Prostate gland (tissue), 2 donors: ENCODE data around the gene TCTA. TPM values are rescaled to one million over a fixed set of nuclear protein-coding genes. Genes with fewer than 3 reads are reported as not detected.
A peak's percentile ranks its signal among the peaks of the same experiment; 100 is the strongest.

ENCODE experiments used
- DNase-seq: peaks from one replicate; pipeline ENCODE4 v3.0.0-alpha.2; 2019; ENCODE audit warnings: low spot score
- H3K27ac ChIP-seq, 2 donors: fragments of 200-600 bp; sonication (generic); 2 replicates each; pipeline ENCODE4 v1.5.1; 2017 to 2019
- H3K27me3 ChIP-seq: fragments of 200-600 bp; sonication (generic); replicated peaks from 2 replicates; pipeline ENCODE4 v1.5.1; 2019; ENCODE audit not compliant: insufficient read depth
- H3K36me3 ChIP-seq, 2 donors: fragments of 200-600 bp; sonication (generic); 1 replicate in 1 of 2; 2 replicates in 1 of 2; pipeline versions ENCODE4 v1.5.1 to v1.8.1; 2017 to 2019
- H3K4me1 ChIP-seq: fragments of 200-600 bp; sonication (generic); replicated peaks from 2 replicates; pipeline ENCODE4 v1.5.1; 2019
- H3K4me3 ChIP-seq, 2 donors: fragments of 200-600 bp; sonication (generic); 2 replicates each; pipeline ENCODE4 v1.5.1; 2017 to 2019
- H3K9me3 ChIP-seq: fragments of 200-600 bp; sonication (generic); 2 replicates; pipeline ENCODE4 v1.5.1; 2017
- POLR2A ChIP-seq: fragments of 450-650 bp; IDR thresholded peaks from one replicate; pipeline ENCODE4 v1.6.1; 2016; ENCODE audit warnings: antibody characterized with exemption, mild to moderate bottlenecking
- POLR2AphosphoS5 ChIP-seq: sonication (generic); formaldehyde crosslinking; IDR thresholded peaks from one replicate; pipeline ENCODE4 v1.6.1; 2017; ENCODE audit warnings: antibody characterized with exemption
- WGBS: methylation state at CpG from one replicate; pipeline ENCODE4 v1.1.5; 2018; 5-methylcytosine and 5-hydroxymethylcytosine counted together
- intact Hi-C: fragments of 100-400 bp; cut with DNase I; formaldehyde crosslinking; loops from one replicate; pipeline ENCODE4 v1.14.2; 2022
- total RNA-seq, 2 donors: library from RNA; depleted of rRNA; stranded (reverse); fragments of >200 nt; gene quantifications; one replicate each; pipeline ENCODE4 v1.1.0, GENCODE V29; 2016
- TF ChIP-seq, protein P1 (sequence below), 4 experiments: fragments of 200-600 bp in 2 of 4; fragments of 450-650 bp in 2 of 4; sonication (generic) in 2 of 4; IDR thresholded peaks; 1 replicate in 3 of 4; 2 replicates in 1 of 4; pipeline ENCODE4 v1.5.1; 2016 to 2019; ENCODE audit warnings: antibody characterized with exemption in 4 of 4, mild to moderate bottlenecking in 2 of 4, moderate library complexity in 2 of 4

TCTA gene
- total RNA-seq, 2 donors from 2014 or later: 39.6 to 70.0 TPM

GRCh38 chr3:49434731-49435130 is 22.5 kb downstream of the TCTA start:
- Histone ChIP-seq H3K27ac (no peak overlapping the region), H3K27me3 (no peaks in the 10 kb centered on the region), H3K4me3 (no peak overlapping the region), H3K9me3 (no peaks in the 10 kb centered on the region), H3K36me3 (no peaks in the 10 kb centered on the region), H3K4me1 (no peaks in the 10 kb centered on the region)
- no peak for DNase-seq
- no peak for TF ChIP-seq POLR2AphosphoS5
- TF ChIP-seq, protein P1, sequence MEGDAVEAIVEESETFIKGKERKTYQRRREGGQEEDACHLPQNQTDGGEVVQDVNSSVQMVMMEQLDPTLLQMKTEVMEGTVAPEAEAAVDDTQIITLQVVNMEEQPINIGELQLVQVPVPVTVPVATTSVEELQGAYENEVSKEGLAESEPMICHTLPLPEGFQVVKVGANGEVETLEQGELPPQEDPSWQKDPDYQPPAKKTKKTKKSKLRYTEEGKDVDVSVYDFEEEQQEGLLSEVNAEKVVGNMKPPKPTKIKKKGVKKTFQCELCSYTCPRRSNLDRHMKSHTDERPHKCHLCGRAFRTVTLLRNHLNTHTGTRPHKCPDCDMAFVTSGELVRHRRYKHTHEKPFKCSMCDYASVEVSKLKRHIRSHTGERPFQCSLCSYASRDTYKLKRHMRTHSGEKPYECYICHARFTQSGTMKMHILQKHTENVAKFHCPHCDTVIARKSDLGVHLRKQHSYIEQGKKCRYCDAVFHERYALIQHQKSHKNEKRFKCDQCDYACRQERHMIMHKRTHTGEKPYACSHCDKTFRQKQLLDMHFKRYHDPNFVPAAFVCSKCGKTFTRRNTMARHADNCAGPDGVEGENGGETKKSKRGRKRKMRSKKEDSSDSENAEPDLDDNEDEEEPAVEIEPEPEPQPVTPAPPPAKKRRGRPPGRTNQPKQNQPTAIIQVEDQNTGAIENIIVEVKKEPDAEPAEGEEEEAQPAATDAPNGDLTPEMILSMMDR (IDR thresholded peaks at IDR 0.05): no peak
- TF ChIP-seq POLR2A: no peak
- intact Hi-C loops: no loop called here
- WGBS: 87% methylated on average over 5 of the region's 5 CpGs

DNA sequence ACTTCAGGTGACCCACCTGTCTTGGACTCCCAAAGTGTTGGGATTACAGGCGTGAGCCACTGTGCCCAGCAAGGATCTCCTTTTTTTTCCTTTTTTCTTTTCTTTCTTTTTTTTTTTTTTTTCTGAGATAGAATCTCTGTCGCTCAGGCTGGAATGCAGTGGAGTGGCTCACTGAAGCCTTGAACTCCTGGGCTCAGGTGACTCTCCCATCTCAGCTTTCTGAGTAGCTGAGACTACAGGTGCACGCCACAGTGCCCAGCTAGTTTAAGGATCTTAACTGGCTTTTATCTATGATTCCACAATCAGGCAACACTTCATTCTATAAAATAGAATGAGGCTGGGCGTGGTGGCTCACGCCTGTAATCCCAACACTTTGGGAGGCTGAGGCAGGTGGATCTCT is 33.2 kb downstream of the TCTA start:
- no peak for DNase-seq
- intact Hi-C loops: loop anchor here (5.0 to 10.0 kb wide), 2 partner anchors 151 to 273 kb away; partner anchors contain the start of gene KLHDC8B
- no peak overlapping the region for H3K27ac ChIP-seq
- WGBS: 80% methylated on average over 5 of the region's 5 CpGs
- H3K4me1 ChIP-seq: no peaks in the 10 kb centered on the region
- H3K27me3 ChIP-seq: no peaks in the 10 kb centered on the region
- H3K9me3 ChIP-seq: no peaks in the 10 kb centered on the region
- TF ChIP-seq, protein P1 (IDR thresholded peaks at IDR 0.05): no peak
- H3K4me3 ChIP-seq: no peak overlapping the region
- no peaks in the 10 kb centered on the region for H3K36me3 ChIP-seq

- DNase-seq: no peak
- Histone ChIP-seq H3K36me3 (no peaks in the 10 kb centered on the region), H3K27me3 (no peaks in the 10 kb centered on the region), H3K9me3 (no peaks in the 10 kb centered on the region), H3K4me1 (no peaks in the 10 kb centered on the region), H3K27ac (no peak overlapping the region), H3K4me3 (no peak overlapping the region)
- TF ChIP-seq POLR2A: no peak
- no peak for TF ChIP-seq POLR2AphosphoS5
- TF ChIP-seq, protein P1 (IDR thresholded peaks at IDR 0.05): no peak
- 93% methylated on average over 4 of the region's 4 CpGs for WGBS
- intact Hi-C loops: no loop called here
Observed at GRCh38 chr3:49453621-49454020, 41.4 kb downstream of the TCTA start.

- no peaks in the 10 kb centered on the region for H3K27me3 ChIP-seq
- intact Hi-C loops: no loop called here
- no peaks in the 10 kb centered on the region for H3K4me1 ChIP-seq
- H3K9me3 ChIP-seq: no peaks in the 10 kb centered on the region
- H3K27ac ChIP-seq: no peak overlapping the region
- DNase-seq: no peak
- TF ChIP-seq POLR2AphosphoS5: no peak
- TF ChIP-seq, protein P1 (IDR thresholded peaks at IDR 0.05): peak in 1 of 4 experiments; percentile 20
- WGBS: 87% methylated on average over 2 of the region's 2 CpGs
- no peak overlapping the region for H3K4me3 ChIP-seq
- H3K36me3 ChIP-seq: no peaks in the 10 kb centered on the region
Observed at GRCh38 chr3:49454458-49454857, 42.2 kb downstream of the TCTA start.

DNA sequence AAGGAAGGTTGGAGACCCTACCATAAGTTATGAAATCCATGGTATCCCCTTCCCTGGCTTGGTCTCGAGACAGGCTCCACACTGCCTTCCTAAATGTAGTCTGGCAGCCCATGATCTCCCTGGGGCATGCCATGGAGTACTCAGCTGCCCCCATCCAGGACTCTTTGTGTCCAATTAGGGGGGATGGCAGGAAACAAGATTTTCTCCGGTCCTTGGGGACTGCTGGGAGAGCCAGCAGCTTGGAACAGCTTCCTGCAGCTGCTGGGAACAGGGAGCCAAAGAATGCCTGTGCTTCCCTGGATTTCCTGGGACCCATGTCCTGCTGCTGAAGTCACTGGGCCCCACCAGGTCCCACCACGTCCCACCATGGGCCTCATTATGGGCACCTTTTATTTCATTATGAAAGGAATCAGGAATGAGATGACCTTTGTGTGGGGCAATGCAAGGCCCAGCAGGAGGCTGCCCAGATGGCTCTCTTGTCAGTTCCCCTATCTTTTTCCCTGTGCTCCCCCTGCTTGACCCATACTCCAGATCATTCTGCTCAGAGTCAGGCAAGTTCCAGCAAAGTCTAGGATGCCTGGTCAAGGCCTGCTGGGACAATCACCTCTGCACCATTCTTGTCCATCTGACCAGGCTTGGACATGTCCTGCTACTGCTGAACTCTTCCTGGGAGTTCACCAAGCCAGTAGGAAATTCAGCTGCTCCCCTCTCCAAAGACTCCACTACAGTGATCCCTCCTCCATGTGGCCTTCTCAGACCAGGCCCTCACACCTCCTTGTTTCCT is 42.9 kb downstream of the TCTA start:
- no peak for DNase-seq
- H3K4me3 ChIP-seq: no peak overlapping the region
- no peaks in the 10 kb centered on the region for H3K36me3 ChIP-seq
- H3K4me1 ChIP-seq: no peaks in the 10 kb centered on the region
- no peaks in the 10 kb centered on the region for H3K9me3 ChIP-seq
- intact Hi-C loops: no loop called here
- TF ChIP-seq, protein P1 (IDR thresholded peaks at IDR 0.05): no peak
- no peak for TF ChIP-seq POLR2AphosphoS5
- TF ChIP-seq POLR2A: no peak
- no peaks in the 10 kb centered on the region for H3K27me3 ChIP-seq
- H3K27ac ChIP-seq: no peak overlapping the region
- 42% methylated on average over 3 of the region's 3 CpGs for WGBS
